HG03354 (cell line): ENCODE measurements around the gene CCDC177.

Experiments used
- ATAC-seq: cut with Tn5 transposase; IDR thresholded peaks from one replicate; pipeline ENCODE4 v1.9.1; 2021; ENCODE audit warnings: mild to moderate bottlenecking; ENCODE audit not compliant: unreplicated experiment, poor library complexity, severe bottlenecking

CCDC177 gene

DNA sequence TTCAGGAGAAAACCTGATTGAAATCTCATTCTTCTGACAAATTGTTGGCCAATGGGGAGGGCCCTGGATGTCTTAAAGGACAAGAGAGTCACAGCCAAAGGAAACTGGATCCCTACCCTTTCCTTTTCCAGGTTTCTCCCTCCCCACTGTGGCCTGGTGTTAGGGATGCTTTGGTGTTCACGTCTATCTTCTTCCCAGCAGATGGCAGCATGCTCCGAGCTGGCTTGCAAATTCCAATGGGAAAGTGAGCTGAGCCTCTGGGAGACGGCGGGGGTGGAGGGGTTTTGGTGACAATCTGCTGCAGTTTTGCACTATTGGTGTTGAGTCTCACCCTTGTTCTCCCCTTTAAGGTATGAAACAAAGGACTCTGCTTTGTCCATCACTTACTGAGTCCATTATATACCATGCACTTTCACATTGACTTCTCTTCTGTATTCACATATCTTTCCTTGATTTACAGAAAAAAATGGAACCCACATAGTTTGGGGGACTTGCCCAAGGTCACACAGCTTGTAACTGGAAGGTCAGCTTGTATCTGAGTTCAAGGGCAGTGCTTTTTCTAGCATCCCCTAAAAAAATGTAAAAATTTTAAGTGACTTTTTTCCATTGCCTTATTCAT lies 39.3 kb downstream of the CCDC177 start:
- ATAC-seq, result no peak

DNA sequence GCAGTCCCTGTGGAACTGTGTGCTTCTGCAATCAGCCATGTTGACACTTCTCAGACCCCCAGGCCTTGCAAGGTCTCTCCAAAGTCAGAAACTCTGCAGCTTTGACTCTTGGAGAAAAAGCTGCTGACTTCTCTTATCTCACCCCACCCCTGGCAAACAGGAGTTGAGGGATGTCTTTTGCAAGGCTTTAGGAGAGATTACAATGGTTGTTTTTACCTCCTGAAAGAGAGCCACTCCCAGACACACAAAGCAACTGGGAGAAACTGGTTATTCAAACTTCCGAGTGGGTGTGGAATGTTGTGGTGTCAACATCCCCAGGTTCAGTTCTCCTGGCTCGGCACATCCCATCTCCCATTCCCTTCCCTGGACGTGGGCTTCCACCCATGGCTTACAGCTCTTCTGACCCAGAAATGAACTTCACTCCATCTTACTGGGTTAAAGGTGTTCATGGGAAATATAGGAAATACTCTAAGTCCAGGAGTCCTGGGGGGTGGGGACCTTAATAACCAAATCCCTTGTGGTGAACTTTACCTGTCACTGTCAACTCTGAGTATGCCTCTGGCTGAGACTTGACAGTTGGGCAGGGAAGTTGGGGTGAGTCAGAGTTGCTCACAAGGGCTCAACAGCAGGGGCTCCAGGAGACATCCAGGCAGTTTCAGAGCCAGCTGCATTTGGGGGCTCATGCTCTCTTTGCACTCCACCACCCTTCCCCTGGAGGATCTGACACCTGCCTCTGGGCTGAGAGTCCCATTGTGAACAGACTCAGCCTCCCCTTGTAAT lies 41.9 kb downstream of the CCDC177 start:
- no peak for ATAC-seq

DNA sequence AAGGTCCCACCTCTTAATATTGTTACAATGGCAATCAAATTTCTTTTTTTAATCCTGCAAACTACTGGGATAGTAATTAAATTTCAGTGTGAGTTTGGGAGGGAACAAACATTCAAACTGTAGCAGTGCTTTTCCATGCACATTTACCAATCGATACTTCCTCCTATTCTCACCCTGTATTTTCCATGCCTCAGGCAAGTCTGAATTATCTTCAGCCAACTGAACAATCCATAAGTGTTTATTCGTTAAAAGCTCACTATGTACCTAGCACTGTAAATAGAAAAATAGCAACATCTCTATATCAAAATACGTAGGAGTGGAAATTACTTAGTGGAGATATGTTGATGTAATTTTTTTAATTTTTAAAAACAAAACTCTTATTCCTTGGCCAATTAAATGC lies 43.5 kb downstream of the CCDC177 start:
- ATAC-seq, result no peak

DNA sequence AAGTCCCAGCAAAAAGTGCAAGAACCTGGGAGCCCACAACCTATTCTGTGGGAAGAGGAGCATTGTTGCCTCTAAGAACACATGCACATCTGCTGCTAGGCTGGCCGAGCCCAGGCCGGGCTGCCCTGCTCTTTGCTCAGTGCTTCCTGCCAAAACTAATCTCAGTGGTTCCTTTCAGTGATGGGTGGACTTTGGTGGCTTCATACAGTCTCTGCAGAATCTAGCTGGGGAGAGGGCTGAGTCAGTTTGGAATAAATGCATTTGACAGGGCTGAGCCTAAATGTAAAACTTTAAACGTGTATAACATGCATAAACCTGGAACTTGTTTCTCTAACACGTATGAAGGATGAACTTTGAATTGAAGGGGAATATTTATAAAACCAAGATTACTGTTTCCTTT lies 44.6 kb downstream of the CCDC177 start:
- ATAC-seq, result no peak

DNA sequence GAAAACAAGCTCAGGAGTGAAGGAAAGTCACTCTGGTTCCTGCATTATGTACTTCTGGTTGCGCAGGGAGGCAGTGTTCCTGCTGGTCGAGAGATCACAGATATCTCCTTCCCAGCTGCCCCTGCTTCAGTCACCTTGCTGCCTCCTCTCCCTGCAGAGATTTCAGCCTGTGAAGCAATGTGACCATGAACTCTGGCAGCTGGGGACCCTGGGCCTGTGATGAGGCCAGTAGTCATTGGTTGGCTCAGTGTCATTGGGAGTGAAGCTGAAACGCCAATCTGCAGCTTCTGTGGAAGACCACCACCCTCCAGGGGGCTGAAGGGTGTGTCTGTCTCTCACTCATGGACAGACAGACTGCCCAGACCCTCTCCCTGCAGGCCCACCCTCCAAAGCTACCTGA lies 45.1 kb downstream of the CCDC177 start:
- no peak for ATAC-seq

DNA sequence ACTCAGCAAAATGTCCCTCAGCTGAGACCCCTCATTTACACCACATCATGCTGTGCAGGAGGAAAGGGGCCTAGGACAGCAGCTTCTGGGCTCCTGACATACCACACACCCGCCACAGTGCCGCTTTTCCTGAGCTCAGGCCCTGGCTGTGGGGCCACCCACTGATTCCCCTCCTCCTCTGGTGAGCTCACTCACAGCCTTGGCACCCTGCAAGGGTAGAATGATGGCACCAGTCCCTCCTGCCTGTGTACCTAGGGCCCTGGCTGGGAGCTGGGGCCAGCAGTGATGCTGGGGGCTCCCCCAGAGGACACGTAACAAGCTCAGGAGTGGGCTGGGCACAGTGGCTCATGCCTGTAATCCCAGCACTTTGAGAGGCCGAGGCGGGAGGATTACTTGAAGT lies 45.7 kb downstream of the CCDC177 start:
- ATAC-seq, result no peak

DNA sequence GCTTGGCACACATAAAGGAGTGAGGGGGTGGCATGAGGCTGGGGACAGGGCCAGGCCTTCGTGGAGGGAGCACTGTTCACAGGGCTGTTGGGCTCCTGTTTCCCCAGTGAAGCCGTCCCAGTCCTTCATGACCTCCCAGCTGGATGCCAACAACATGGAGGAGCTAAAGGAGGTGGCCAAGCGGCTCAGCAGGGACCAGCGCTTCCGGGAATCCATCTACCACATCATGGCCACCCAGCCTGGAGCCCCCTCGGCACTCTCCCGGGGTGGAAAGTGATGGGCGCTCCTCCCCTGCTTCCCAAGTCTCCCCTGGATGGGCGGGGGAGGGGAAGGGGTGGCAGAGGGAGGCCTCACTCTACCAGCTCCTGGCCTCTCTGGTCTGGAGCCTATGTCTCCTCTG lies 46.5 kb downstream of the CCDC177 start:
- no peak for ATAC-seq

DNA sequence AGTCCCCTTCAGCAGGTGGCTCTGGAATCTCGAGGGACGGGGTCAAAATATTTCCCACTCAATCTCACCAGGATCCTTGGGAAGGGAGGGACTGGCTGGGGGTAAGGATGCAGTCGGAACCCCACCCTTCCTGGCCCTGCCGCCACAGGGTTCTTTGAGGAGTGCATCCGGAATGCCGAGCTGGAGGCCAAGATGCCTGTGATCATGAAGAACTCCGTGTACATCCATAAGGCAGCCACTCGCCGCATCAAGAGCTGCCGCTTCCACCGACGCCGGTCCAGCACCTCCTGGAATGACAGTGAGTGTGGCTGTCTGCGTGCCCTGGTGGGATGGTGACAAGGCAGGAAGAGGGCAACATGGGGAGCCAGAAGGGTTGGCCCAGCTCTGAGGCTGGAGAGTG lies 47.0 kb downstream of the CCDC177 start:
- no peak for ATAC-seq

DNA sequence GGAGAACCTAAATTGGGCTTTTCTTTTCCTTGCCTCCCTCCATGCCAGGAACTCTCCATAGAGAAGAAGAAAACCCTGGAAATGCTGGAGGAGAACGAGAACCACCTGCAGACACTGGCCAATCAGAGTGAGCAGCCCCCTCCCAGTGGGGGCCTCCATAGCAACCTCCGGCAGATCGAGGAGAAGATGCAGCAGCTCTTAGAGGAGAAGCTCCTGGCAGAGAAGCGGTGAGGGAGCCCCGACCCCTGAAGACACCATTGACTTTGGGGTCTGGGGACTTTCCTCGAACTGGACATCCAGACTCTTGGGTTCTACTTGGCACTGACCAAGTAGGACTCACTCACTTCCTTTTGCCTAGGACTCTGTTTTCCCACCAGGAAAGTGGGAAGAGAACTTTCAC lies 48.8 kb downstream of the CCDC177 start:
- no peak for ATAC-seq

DNA sequence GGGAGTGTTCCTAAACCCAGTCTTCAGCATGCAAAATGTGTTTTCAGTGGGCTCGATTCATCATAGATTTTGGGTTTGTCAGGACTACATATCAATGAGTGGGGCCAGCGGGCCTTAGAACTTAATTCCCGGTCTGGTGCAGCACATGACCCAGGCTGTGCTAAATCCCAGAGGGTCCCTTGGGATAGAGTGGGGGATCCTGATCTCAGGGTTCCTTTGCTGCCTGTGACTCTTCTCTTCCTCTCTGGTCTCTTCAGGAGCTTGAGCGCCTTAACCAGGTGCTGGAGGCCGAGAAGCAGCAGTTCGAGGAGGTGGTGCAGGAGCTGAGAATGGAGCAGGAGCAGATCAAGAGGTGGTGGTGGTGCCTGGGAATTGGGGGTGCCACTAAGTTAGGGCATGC lies 52.6 kb downstream of the CCDC177 start:
- no peak for ATAC-seq
